ENCODE results near the gene PPP1R9B.

The PPP1R9B gene

DNA sequence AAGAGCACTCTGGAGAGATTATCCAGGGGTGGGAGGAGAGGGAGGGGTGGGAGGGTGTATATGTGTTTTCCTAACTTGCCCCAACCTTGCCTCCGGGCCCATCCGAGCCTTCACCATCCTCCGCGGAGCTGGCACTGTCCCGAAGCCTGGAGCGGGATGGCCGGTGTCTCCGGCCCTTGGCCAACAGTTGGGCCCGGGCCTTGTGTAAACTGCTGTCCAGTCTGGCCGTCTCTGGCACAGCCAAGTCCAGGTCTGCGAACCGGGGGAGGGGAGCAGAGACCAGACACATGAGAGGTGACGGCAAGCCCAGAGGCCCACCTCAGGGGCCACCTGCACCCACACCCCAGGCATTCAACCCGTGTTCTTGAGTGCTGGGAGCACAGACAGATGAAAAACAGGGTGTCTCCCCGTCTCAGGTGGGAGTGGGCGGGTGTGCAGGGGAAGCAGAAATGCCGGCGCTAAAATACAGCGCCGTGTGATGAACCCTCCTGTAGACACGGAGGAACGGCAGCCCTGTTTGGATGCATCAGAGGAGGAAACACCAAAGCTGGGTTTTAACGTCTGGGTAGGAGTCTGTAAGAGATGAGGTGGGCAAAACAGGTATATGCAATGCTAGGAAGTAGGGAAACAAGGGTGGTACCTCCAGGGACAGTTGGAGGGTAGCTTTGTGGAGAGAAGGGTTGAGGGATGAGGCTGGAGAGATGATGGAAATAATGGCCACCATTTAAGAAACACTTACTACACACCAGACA lies 32.2 kb downstream of the PPP1R9B start:
- TF ChIP-seq FOXP2 (optimal IDR thresholded peaks at IDR 0.05; ENCODE audit: borderline replicate concordance, extremely low read depth, extremely low read length, insufficient read depth) (no peak), POLR2AphosphoS5 (IDR thresholded peaks at IDR 0.05; ENCODE audit: low read depth, low read length) (no peak), TAF1 (IDR thresholded peaks at IDR 0.05; ENCODE audit: borderline replicate concordance, insufficient read depth, low read length) (no peak), SIN3A (IDR thresholded peaks at IDR 0.05; ENCODE audit: borderline replicate concordance, insufficient read depth, low read length) (no peak)
- TF ChIP-seq, protein P1, sequence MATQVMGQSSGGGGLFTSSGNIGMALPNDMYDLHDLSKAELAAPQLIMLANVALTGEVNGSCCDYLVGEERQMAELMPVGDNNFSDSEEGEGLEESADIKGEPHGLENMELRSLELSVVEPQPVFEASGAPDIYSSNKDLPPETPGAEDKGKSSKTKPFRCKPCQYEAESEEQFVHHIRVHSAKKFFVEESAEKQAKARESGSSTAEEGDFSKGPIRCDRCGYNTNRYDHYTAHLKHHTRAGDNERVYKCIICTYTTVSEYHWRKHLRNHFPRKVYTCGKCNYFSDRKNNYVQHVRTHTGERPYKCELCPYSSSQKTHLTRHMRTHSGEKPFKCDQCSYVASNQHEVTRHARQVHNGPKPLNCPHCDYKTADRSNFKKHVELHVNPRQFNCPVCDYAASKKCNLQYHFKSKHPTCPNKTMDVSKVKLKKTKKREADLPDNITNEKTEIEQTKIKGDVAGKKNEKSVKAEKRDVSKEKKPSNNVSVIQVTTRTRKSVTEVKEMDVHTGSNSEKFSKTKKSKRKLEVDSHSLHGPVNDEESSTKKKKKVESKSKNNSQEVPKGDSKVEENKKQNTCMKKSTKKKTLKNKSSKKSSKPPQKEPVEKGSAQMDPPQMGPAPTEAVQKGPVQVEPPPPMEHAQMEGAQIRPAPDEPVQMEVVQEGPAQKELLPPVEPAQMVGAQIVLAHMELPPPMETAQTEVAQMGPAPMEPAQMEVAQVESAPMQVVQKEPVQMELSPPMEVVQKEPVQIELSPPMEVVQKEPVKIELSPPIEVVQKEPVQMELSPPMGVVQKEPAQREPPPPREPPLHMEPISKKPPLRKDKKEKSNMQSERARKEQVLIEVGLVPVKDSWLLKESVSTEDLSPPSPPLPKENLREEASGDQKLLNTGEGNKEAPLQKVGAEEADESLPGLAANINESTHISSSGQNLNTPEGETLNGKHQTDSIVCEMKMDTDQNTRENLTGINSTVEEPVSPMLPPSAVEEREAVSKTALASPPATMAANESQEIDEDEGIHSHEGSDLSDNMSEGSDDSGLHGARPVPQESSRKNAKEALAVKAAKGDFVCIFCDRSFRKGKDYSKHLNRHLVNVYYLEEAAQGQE (IDR thresholded peaks at IDR 0.05; ENCODE audit: insufficient read depth in 1 of 2, low read depth in 2 of 2, low read length in 2 of 2) = no peak

DNA sequence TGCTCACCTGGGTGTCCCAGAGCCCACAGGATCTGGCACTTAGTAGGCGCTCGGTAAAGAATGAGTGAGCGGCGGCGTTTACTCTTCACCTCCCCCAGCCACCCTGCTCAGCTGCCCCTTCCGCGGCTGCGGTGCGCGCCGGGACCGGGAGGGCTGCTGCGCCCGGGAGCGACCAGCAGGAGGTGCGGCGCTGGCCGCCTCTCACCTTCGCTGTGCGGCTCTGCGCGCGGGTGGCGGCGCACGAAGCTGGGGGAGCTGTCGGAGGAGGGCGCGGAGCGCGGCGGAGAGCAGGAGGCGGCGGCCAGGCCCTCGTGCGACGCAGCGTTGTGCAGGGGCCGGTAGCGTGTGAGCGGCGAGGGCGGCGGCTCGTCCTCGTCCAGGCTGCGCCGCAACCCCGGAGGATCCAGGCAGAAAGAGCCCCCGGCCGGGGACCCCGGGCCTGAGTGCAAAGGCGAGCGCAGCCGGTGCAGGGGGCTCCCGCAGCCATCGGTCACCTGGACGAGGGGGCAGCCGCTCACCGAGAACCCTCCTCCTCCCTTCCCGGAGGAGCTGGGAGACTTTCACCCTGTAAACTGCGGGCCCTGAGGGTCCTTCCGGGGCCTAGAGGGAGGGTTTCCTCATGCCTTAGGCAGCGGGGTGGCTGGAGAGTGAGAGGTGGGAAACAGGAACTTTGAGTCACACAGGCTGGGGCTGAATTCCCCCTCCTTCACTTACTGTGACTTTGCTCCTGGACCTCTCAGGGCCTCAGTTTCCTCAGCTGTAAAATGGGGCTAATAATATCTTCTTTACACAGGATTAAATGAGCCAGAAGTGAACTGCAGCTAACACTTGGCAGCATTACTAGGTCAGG lies 33.0 kb downstream of the PPP1R9B start:
- no peak for TF ChIP-seq TAF1 (IDR thresholded peaks at IDR 0.05; ENCODE audit: borderline replicate concordance, insufficient read depth, low read length)
- no peak for TF ChIP-seq POLR2AphosphoS5 (IDR thresholded peaks at IDR 0.05; ENCODE audit: low read depth, low read length)
- no peak for TF ChIP-seq SIN3A (IDR thresholded peaks at IDR 0.05; ENCODE audit: borderline replicate concordance, insufficient read depth, low read length)
- TF ChIP-seq, protein P1 (IDR thresholded peaks at IDR 0.05; ENCODE audit: insufficient read depth in 1 of 2, low read depth in 2 of 2, low read length in 2 of 2) = no peak
- TF ChIP-seq FOXP2 (optimal IDR thresholded peaks at IDR 0.05; ENCODE audit: borderline replicate concordance, extremely low read depth, extremely low read length, insufficient read depth) = no peak

DNA sequence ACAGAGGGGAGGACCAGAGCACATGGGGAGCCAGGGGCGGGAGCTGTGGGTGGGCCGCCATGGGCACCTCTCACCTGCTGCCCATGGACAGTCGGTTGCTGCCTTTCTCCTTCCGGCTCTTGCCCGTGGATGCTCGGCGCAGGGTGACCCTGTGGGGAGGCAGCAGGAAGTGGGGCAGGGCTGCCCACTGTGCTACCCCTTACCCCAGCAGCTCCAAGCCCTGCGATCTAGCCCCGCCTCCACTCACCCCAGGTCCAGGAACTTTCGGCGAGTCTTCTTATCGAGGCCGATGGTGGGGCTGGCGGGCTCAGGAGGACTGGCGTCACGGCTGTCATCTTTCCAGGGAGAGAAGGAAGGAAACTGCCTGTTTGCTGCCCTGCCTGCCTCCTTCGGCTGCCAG lies 34.7 kb downstream of the PPP1R9B start:
- TF ChIP-seq TAF1 (IDR thresholded peaks at IDR 0.05; ENCODE audit: borderline replicate concordance, insufficient read depth, low read length) (no peak), POLR2AphosphoS5 (IDR thresholded peaks at IDR 0.05; ENCODE audit: low read depth, low read length) (no peak), SIN3A (IDR thresholded peaks at IDR 0.05; ENCODE audit: borderline replicate concordance, insufficient read depth, low read length) (no peak), FOXP2 (optimal IDR thresholded peaks at IDR 0.05; ENCODE audit: borderline replicate concordance, extremely low read depth, extremely low read length, insufficient read depth) (no peak)
- TF ChIP-seq, protein P1 (IDR thresholded peaks at IDR 0.05; ENCODE audit: insufficient read depth in 1 of 2, low read depth in 2 of 2, low read length in 2 of 2) = no peak

DNA sequence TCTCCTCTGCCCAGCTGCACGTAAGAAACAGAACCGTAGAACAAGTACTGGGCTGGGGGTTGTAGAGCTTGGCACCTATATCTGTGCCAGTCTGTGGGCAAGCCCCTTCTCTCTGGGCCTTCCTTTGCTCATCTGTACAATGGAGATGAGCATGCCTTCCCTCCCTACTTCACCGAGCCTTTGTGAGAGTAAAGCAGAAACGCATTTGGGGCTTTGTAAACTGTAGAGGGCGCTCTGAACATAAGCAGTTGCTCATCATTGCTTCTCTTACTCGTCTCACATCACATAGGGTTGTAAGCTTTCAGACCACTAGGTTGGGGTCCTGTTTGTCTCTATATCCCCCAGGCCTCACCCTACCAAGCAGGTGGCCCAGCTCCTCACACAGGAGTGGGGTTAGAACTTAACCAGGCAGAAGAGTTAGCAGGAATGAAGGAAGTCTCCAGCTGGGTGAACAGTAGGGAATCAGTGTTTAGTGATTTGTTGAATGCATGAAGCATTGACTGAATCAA lies 35.6 kb downstream of the PPP1R9B start:
- TF ChIP-seq SIN3A (IDR thresholded peaks at IDR 0.05; ENCODE audit: borderline replicate concordance, insufficient read depth, low read length) = no peak
- TF ChIP-seq, protein P1 (IDR thresholded peaks at IDR 0.05; ENCODE audit: insufficient read depth in 1 of 2, low read depth in 2 of 2, low read length in 2 of 2) = no peak
- TF ChIP-seq POLR2AphosphoS5 (IDR thresholded peaks at IDR 0.05; ENCODE audit: low read depth, low read length) = no peak
- no peak for TF ChIP-seq FOXP2 (optimal IDR thresholded peaks at IDR 0.05; ENCODE audit: borderline replicate concordance, extremely low read depth, extremely low read length, insufficient read depth)
- TF ChIP-seq TAF1 (IDR thresholded peaks at IDR 0.05; ENCODE audit: borderline replicate concordance, insufficient read depth, low read length) = no peak
